OCI-LY1 (cell line): ENCODE results near the gene GRAP2.
"Not testable (repeated sequence)": the region's sequence is repeated elsewhere in the genome, so short reads cannot be mapped to it uniquely, and the experiment has no call there.

Experiments
- H2AFZ ChIP-seq: fragments of 200-600 bp; sonication (generic), shearing (Covaris generic); 2 replicates; pipeline ENCODE4 v1.6.0; 2014; ENCODE audit warnings: antibody characterized with exemption, mild to moderate bottlenecking, low read length
- H3F3A ChIP-seq: fragments of 200-600 bp; sonication (generic), shearing (Covaris generic); 2 replicates; pipeline ENCODE4 v1.6.0; 2014; ENCODE audit warnings: mild to moderate bottlenecking, antibody characterized with exemption, low read length, moderate library complexity; ENCODE audit not compliant: insufficient read depth
- H3K27ac ChIP-seq: fragments of 200-600 bp; sonication (generic); 2 replicates; pipeline ENCODE4 v1.5.1; 2014; ENCODE audit warnings: low read length, mixed run types, mild to moderate bottlenecking, low read depth; ENCODE audit not compliant: poor library complexity, severe bottlenecking
- H3K27me3 ChIP-seq: fragments of 200-600 bp; sonication (generic); 2 replicates; pipeline ENCODE4 v1.6.0; 2014; ENCODE audit warnings: antibody characterized with exemption, mild to moderate bottlenecking, low read length, moderate library complexity; ENCODE audit not compliant: insufficient read depth
- H3K36me3 ChIP-seq: fragments of 200-600 bp; sonication (generic); 2 replicates; pipeline ENCODE4 v1.6.1; 2014; ENCODE audit warnings: mild to moderate bottlenecking, antibody characterized with exemption, low read length, moderate library complexity, mixed read lengths; ENCODE audit not compliant: insufficient read depth
- H3K4me1 ChIP-seq: fragments of 200-600 bp; sonication (generic); 2 replicates; pipeline ENCODE4 v1.5.1; 2014; ENCODE audit warnings: mild to moderate bottlenecking, low read length, moderate library complexity; ENCODE audit not compliant: insufficient read depth, severe bottlenecking
- H3K4me2 ChIP-seq: fragments of 200-600 bp; sonication (generic), shearing (Covaris generic); 2 replicates; pipeline ENCODE4 v1.6.1; 2014; ENCODE audit warnings: low read length
- H3K4me3 ChIP-seq: fragments of 200-600 bp; sonication (generic); 2 replicates; pipeline ENCODE4 v1.5.1; 2014; ENCODE audit warnings: low read length, low read depth, mild to moderate bottlenecking, mixed read lengths; ENCODE audit not compliant: poor library complexity, severe bottlenecking
- H3K79me2 ChIP-seq: fragments of 200-600 bp; shearing (Covaris generic); 2 replicates; pipeline ENCODE4 v1.6.1; 2016; ENCODE audit warnings: mixed run types, low read length, mixed read lengths; ENCODE audit not compliant: insufficient read depth
- H3K9ac ChIP-seq: fragments of 200-600 bp; sonication (generic), shearing (Covaris generic); 2 replicates; pipeline ENCODE4 v1.6.1; 2014; ENCODE audit warnings: mild to moderate bottlenecking, low read length, mixed read lengths
- H3K9me2 ChIP-seq: fragments of 200-600 bp; sonication (generic), shearing (Covaris generic); 2 replicates; pipeline ENCODE4 v1.6.1; 2014; ENCODE audit warnings: low read depth, mild to moderate bottlenecking, low read length, mixed read lengths
- H3K9me3 ChIP-seq: fragments of 200-600 bp; shearing (Covaris generic); 2 replicates; pipeline ENCODE4 v1.6.1; 2014; ENCODE audit warnings: low read length, mixed read lengths
- H4K20me1 ChIP-seq: fragments of 200-600 bp; sonication (generic), shearing (Covaris generic); 2 replicates; pipeline ENCODE4 v1.6.0; 2016; ENCODE audit warnings: mild to moderate bottlenecking, low read length; ENCODE audit not compliant: insufficient read depth
- EZH2 ChIP-seq: fragments of 200-600 bp; sonication (generic), shearing (Covaris generic); IDR thresholded peaks from 2 replicates; pipeline ENCODE4 v1.8.0; 2017; ENCODE audit warnings: borderline replicate concordance, mixed run types, mild to moderate bottlenecking, antibody characterized with exemption, low read length, moderate library complexity, mixed read lengths
- TF ChIP-seq, protein P1 (sequence below): fragments of 200-600 bp; sonication (generic), shearing (Covaris generic); IDR thresholded peaks from 2 replicates; pipeline ENCODE4 v1.5.1; 2017; ENCODE audit warnings: mild to moderate bottlenecking, antibody characterized with exemption, low read length, moderate library complexity, mixed read lengths

The GRAP2 gene

GRCh38 chr22:39871008-39871798, 29.7 kb upstream of the GRAP2 start:
- Histone ChIP-seq H3K36me3 (no peaks in the 10 kb centered on the region), H3K9me2 (no peaks in the 10 kb centered on the region), H4K20me1 (no peaks in the 10 kb centered on the region), H3K4me2 (no peak overlapping the region), H3K4me1 (no peaks in the 10 kb centered on the region), H3K4me3 (no peak overlapping the region), H3K9me3 (no peaks in the 10 kb centered on the region), H2AFZ (no peak overlapping the region), H3K27ac (no peak overlapping the region), H3K9ac (no peak overlapping the region), H3F3A (no peaks in the 10 kb centered on the region), H3K79me2 (no peaks in the 10 kb centered on the region), H3K27me3 (no peaks in the 10 kb centered on the region; the same call in 1 of the 2 replicates)
- no peak for TF ChIP-seq EZH2
- TF ChIP-seq, protein P1, sequence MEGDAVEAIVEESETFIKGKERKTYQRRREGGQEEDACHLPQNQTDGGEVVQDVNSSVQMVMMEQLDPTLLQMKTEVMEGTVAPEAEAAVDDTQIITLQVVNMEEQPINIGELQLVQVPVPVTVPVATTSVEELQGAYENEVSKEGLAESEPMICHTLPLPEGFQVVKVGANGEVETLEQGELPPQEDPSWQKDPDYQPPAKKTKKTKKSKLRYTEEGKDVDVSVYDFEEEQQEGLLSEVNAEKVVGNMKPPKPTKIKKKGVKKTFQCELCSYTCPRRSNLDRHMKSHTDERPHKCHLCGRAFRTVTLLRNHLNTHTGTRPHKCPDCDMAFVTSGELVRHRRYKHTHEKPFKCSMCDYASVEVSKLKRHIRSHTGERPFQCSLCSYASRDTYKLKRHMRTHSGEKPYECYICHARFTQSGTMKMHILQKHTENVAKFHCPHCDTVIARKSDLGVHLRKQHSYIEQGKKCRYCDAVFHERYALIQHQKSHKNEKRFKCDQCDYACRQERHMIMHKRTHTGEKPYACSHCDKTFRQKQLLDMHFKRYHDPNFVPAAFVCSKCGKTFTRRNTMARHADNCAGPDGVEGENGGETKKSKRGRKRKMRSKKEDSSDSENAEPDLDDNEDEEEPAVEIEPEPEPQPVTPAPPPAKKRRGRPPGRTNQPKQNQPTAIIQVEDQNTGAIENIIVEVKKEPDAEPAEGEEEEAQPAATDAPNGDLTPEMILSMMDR: no peak

DNA sequence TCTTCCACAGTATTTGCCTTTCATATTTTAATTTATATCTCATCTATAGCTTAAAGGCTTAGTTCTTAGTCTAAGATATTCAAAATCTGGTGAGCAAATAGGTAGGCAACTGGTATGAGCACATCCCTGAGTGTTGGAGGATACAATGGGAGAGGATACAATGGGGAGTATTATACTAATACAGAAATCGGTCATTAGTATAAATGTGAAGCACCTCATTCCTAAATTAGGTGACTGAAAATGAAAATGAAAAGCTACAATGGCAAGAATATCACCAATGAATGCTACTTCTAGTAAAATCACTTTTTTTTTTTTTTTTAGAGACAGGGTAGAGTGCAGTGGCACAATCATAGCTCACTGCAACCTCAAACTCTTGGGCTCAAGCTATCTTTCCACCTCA, 28.3 kb upstream of the GRAP2 start:
- Histone ChIP-seq H3F3A (no peaks in the 10 kb centered on the region), H3K9me2 (no peaks in the 10 kb centered on the region), H3K9ac (no peak overlapping the region), H4K20me1 (no peaks in the 10 kb centered on the region), H3K27ac (no peak overlapping the region), H3K4me1 (no peaks in the 10 kb centered on the region), H3K36me3 (no peaks in the 10 kb centered on the region), H3K79me2 (no peaks in the 10 kb centered on the region), H2AFZ (no peak overlapping the region), H3K4me3 (no peak overlapping the region), H3K4me2 (no peak overlapping the region), H3K9me3 (no peaks in the 10 kb centered on the region), H3K27me3 (no peaks in the 10 kb centered on the region; the same call in 1 of the 2 replicates)
- TF ChIP-seq EZH2: no peak
- TF ChIP-seq, protein P1: no peak

GRCh38 chr22:39873965-39874364, 26.9 kb upstream of the GRAP2 start:
- Histone ChIP-seq H3K9me3 (no peaks in the 10 kb centered on the region), H3K4me3 (no peak overlapping the region), H4K20me1 (no peaks in the 10 kb centered on the region), H3K4me2 (no peak overlapping the region), H3K27me3 (no peaks in the 10 kb centered on the region; the same call in 1 of the 2 replicates), H3F3A (no peaks in the 10 kb centered on the region), H3K9me2 (no peaks in the 10 kb centered on the region), H3K4me1 (no peaks in the 10 kb centered on the region), H3K79me2 (no peaks in the 10 kb centered on the region), H2AFZ (no peak overlapping the region), H3K27ac (no peak overlapping the region), H3K36me3 (no peaks in the 10 kb centered on the region), H3K9ac (no peak overlapping the region)
- TF ChIP-seq, protein P1: no peak
- no peak for TF ChIP-seq EZH2

DNA sequence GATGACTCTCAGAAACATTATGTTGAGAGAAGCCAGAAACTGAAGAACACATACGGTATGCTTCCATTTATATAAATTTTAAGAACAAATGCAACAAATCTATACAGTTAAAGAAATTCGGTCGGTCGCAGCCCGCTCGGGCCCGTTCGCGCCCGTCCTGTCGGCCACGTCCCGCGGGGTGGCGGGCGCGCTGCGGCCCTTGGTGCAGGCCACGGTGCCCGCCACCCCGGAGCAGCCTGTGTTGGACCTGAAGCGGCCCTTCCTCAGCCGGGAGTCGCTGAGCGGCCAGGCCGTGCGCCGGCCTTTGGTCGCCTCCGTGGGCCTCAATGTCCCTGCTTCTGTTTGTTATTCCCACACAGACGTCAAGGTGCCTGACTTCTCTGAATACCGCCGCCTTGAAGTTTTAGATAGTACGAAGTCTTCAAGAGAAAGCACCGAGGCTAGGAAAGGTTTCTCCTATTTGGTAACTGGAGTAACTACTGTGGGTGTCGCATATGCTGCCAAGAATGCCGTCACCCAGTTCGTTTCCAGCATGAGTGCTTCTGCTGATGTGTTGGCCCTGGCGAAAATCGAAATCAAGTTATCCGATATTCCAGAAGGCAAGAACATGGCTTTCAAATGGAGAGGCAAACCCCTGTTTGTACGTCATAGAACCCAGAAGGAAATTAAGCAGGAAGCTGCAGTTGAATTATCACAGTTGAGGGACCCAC, 25.6 kb upstream of the GRAP2 start:
- not testable (repeated sequence) for H3K36me3 ChIP-seq, H3K27me3 ChIP-seq, H3K79me2 ChIP-seq, H3K27ac ChIP-seq, H3K9me2 ChIP-seq, H3K9ac ChIP-seq, H2AFZ ChIP-seq, H4K20me1 ChIP-seq, H3F3A ChIP-seq, H3K9me3 ChIP-seq, H3K4me3 ChIP-seq, H3K4me1 ChIP-seq, H3K4me2 ChIP-seq
